Measurements from ENCODE around the gene FPR3. TPM values are rescaled to one million over a fixed set of nuclear protein-coding genes. Genes with fewer than 3 reads are reported as not detected.

The FPR3 gene, protein sequence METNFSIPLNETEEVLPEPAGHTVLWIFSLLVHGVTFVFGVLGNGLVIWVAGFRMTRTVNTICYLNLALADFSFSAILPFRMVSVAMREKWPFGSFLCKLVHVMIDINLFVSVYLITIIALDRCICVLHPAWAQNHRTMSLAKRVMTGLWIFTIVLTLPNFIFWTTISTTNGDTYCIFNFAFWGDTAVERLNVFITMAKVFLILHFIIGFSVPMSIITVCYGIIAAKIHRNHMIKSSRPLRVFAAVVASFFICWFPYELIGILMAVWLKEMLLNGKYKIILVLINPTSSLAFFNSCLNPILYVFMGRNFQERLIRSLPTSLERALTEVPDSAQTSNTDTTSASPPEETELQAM
- 1 to 10 TPM in 3 of 4 donors, under 1 TPM in 1; 0.81 to 2.9 (median 2.1) TPM for total RNA-seq

- WGBS: 60% methylated on average over 2 of the region's 2 CpGs
- no peak for TF ChIP-seq CTCF (IDR thresholded peaks at IDR 0.05)
- no peak for TF ChIP-seq POLR2AphosphoS5 (IDR thresholded peaks at IDR 0.05)
- TF ChIP-seq EP300 (IDR thresholded peaks at IDR 0.05): no peak
- TF ChIP-seq POLR2A (IDR thresholded peaks at IDR 0.05): no peak
- Histone ChIP-seq H3K9me3 (no peaks in the 10 kb centered on the region), H3K27ac (no peak within 1 kb of the TSS), H3K27me3 (no peaks in the 10 kb centered on the region), H3K4me1 (peaks cover 18% of the 10 kb centered on the region), H3K4me3 (no peak within 1 kb of the TSS), H3K36me3 (no peaks in the 10 kb centered on the region)
- no peak for DNase-seq (ENCODE audit: low spot score in 2 of 2)
Measured at GRCh38 chr19:51794885-51795490, at the start of gene FPR3. Gene FPR3, plus strand, starts transcription at chr19:51795157. Its CDS starts 28,592 bp downstream, at chr19:51823749.

DNA sequence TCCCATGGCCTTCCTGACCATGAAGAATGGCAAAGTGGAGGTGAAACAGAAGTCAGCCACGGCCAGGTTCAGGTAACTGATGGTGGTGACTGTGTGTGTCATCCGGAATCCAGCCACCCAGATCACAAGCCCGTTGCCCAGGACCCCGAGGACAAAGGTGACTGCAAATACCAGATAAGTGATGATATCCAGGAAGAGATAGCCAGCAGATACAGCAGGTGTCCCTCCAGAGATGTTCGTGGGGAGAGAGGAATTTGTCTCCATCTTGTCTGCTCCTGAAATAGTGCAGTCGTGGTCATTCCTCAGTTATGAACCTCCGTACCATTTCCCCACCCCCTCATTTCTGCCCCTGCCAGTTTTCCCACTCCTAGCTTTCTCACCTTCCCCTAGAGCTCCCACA is 48.2 kb upstream of the FPR3 start:
- 80% methylated on average over 7 of the region's 7 CpGs for WGBS
- no peaks in the 10 kb centered on the region for H3K36me3 ChIP-seq

DNA sequence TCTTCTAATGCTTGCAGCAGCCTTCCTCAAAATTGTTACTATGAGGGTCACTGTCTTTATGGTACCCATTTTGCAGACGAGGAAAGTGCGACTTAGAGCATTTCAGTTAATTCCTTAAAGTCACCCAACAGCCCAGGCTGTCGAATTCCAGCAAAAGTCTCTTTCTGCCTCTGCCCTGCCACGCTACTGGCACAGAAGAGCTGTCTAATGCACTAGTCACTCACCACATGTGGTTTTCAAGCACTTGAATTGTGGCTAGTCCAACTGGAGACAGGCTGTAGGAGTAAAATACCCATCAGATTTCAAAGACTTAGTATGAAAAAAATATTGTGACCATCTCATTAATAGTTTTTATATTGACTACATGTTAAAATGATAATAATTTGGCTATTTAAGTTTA is 45.0 kb upstream of the FPR3 start:
- Histone ChIP-seq H3K4me3 (no peak overlapping the region), H3K4me1 (no peaks in the 10 kb centered on the region), H3K27ac (no peak overlapping the region), H3K27me3 (peaks cover 10% of the 10 kb centered on the region), H3K36me3 (no peaks in the 10 kb centered on the region), H3K9me3 (no peaks in the 10 kb centered on the region)
- WGBS: 63% methylated on average over 4 of the region's 4 CpGs
- no peak for DNase-seq (ENCODE audit: low spot score in 2 of 2)
- TF ChIP-seq POLR2A (IDR thresholded peaks at IDR 0.05): no peak
- TF ChIP-seq POLR2AphosphoS5 (IDR thresholded peaks at IDR 0.05): no peak
- no peak for TF ChIP-seq EP300 (IDR thresholded peaks at IDR 0.05)
- TF ChIP-seq CTCF (IDR thresholded peaks at IDR 0.05): no peak

More for the DNA sequence above, 48.2 kb upstream of the FPR3 start:
- Histone ChIP-seq H3K27ac (no peak overlapping the region), H3K4me1 (no peaks in the 10 kb centered on the region), H3K27me3 (peaks cover 10% of the 10 kb centered on the region), H3K4me3 (no peak overlapping the region), H3K9me3 (no peaks in the 10 kb centered on the region)
- DNase-seq (ENCODE audit: low spot score in 2 of 2): no peak
- no peak for TF ChIP-seq EP300 (IDR thresholded peaks at IDR 0.05)
- no peak for TF ChIP-seq CTCF (IDR thresholded peaks at IDR 0.05)
- TF ChIP-seq POLR2AphosphoS5 (IDR thresholded peaks at IDR 0.05): no peak
- no peak for TF ChIP-seq POLR2A (IDR thresholded peaks at IDR 0.05)

GRCh38 chr19:51750400-51751094 is 44.4 kb upstream of the FPR3 start:
- no peaks in the 10 kb centered on the region for H3K36me3 ChIP-seq
- peak in 1 of 2 donors; percentile 32 for DNase-seq (ENCODE audit: low spot score in 2 of 2)
- no peak overlapping the region for H3K4me3 ChIP-seq
- 82% methylated on average over 7 of the region's 7 CpGs for WGBS
- TF ChIP-seq POLR2AphosphoS5 (IDR thresholded peaks at IDR 0.05) (no peak), POLR2A (IDR thresholded peaks at IDR 0.05) (no peak), CTCF (IDR thresholded peaks at IDR 0.05) (no peak), EP300 (IDR thresholded peaks at IDR 0.05) (no peak)
- H3K27ac ChIP-seq: no peak overlapping the region
- no peaks in the 10 kb centered on the region for H3K9me3 ChIP-seq
- H3K27me3 ChIP-seq: peaks cover 10% of the 10 kb centered on the region
- no peaks in the 10 kb centered on the region for H3K4me1 ChIP-seq

- H3K4me3 ChIP-seq: no peak within 1 kb of the TSS
- no peaks in the 10 kb centered on the region for H3K4me1 ChIP-seq
- TF ChIP-seq EP300 (IDR thresholded peaks at IDR 0.05) (no peak), POLR2AphosphoS5 (IDR thresholded peaks at IDR 0.05) (no peak), CTCF (IDR thresholded peaks at IDR 0.05) (no peak), POLR2A (IDR thresholded peaks at IDR 0.05) (no peak)
- peaks cover 4% of the 10 kb centered on the region for H3K27me3 ChIP-seq
- no peak within 1 kb of the TSS for H3K27ac ChIP-seq
- DNase-seq (ENCODE audit: low spot score in 2 of 2): peak in 1 of 2 donors; percentile 23
- no peaks in the 10 kb centered on the region for H3K9me3 ChIP-seq
- WGBS: 61% methylated on average over 2 of the region's 2 CpGs
- H3K36me3 ChIP-seq: no peaks in the 10 kb centered on the region
Measured at GRCh38 chr19:51751655-51752054, 43.3 kb upstream of the FPR3 start, which contains the start of gene FPR1. Gene FPR1, minus strand, starts transcription at chr19:51751878. Its CDS starts 4,884 bp downstream, at chr19:51746994.
